Lower leg skin (tissue), 4 donors: ENCODE results near the gene GKN2. TPM values are rescaled to one million over a fixed set of nuclear protein-coding genes. Genes with fewer than 3 reads are reported as not detected.

Experiments used
- DNase-seq, 2 donors: peaks; one replicate each; pipeline ENCODE4 v3.0.0-alpha.2; 2019; ENCODE audit warnings: low spot score in 2 of 2
- H3K4me3 ChIP-seq: fragments of 200-600 bp; sonication (generic); 2 replicates; pipeline ENCODE4 v1.5.1; 2017; ENCODE audit warnings: mild to moderate bottlenecking, low read depth; ENCODE audit not compliant: poor library complexity, severe bottlenecking
- POLR2A ChIP-seq, 2 donors: fragments of 450-650 bp; IDR thresholded peaks; one replicate each; pipeline ENCODE4 v1.6.1; 2016 to 2017; ENCODE audit warnings: antibody characterized with exemption in 2 of 2, mild to moderate bottlenecking in 1 of 2, moderate library complexity in 1 of 2
- WGBS, 2 donors: methylation state at CpG; one replicate each; pipeline ENCODE4 v1.1.5; 2018; 5-methylcytosine and 5-hydroxymethylcytosine counted together
- intact Hi-C: fragments of 100-400 bp; cut with DNase I; formaldehyde crosslinking; loops from one replicate; pipeline ENCODE4 v1.15.0; 2023; ENCODE audit warnings: low total_unique reads
- total RNA-seq, 4 donors: library from RNA; depleted of rRNA; stranded (reverse); fragments of >200 nt; gene quantifications; one replicate each; pipeline ENCODE4 v1.1.0, GENCODE V29; 2016
- TF ChIP-seq, protein P1 (sequence below), 3 donors: fragments of 450-650 bp; IDR thresholded peaks; one replicate each; pipeline ENCODE4 v1.5.1; 2016; ENCODE audit warnings: antibody characterized with exemption in 3 of 3, mild to moderate bottlenecking in 3 of 3, moderate library complexity in 2 of 3

Gene GKN2
- total RNA-seq, 4 donors from 2014 or later: not detected

DNA sequence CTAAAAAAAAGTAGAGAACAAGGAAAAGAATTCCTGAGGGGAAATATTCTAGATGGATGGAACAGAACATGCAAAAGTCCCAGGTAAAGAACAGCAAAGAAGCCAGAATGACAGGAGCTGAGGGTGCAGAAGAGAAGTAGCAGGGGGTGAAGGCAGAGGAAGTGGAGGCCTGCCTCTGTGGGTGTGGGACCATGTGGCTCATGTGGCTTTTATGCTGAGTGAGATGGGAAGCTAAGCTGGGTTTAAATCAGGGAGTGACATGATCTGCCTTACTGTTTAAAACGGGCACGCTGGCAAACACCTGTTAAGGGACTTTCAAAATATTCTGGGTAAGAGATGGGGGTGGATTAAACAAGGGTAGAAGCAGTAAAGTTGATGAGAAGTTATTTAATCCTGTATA lies 40.0 kb downstream of the GKN2 start:
- H3K4me3 ChIP-seq: no peak overlapping the region
- TF ChIP-seq, protein P1, sequence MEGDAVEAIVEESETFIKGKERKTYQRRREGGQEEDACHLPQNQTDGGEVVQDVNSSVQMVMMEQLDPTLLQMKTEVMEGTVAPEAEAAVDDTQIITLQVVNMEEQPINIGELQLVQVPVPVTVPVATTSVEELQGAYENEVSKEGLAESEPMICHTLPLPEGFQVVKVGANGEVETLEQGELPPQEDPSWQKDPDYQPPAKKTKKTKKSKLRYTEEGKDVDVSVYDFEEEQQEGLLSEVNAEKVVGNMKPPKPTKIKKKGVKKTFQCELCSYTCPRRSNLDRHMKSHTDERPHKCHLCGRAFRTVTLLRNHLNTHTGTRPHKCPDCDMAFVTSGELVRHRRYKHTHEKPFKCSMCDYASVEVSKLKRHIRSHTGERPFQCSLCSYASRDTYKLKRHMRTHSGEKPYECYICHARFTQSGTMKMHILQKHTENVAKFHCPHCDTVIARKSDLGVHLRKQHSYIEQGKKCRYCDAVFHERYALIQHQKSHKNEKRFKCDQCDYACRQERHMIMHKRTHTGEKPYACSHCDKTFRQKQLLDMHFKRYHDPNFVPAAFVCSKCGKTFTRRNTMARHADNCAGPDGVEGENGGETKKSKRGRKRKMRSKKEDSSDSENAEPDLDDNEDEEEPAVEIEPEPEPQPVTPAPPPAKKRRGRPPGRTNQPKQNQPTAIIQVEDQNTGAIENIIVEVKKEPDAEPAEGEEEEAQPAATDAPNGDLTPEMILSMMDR (IDR thresholded peaks at IDR 0.05): no peak
- no peak for TF ChIP-seq POLR2A (IDR thresholded peaks at IDR 0.05)
- 32 to 37% methylated on average over 2 of the region's 2 CpGs for WGBS, 2 donors
- DNase-seq: no peak
- intact Hi-C loops: loop anchor here (10.0 kb wide), 1 partner anchor 78 kb away; no protein-coding TSS in a partner anchor

GRCh38 chr2:68912111-68912510 lies 40.6 kb downstream of the GKN2 start:
- WGBS, 2 donors: 95 to 96% methylated on average over 3 of the region's 3 CpGs

DNA sequence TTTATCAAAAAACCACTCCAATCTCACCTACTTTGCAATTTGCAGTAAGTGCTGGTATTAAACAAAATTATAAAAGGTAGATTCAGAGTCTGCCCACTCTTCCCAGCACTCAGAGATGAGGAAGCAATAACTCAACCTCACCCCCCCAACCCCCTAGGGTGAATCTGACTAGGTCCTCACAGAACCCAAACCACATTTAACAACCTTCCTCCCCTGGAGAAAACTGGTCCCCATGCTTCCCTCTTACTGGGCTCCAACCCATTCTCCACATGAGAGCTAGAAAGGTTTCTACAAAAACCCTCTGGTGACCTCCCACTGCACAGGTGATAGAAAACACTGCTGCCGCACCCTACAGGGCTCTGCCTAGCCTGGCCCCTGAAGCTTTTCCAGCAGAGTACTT lies 41.0 kb downstream of the GKN2 start:
- intact Hi-C loops: loop anchor here (10.0 kb wide), 1 partner anchor 77 kb away; no protein-coding TSS in a partner anchor
- 90 to 100% methylated on average over 1 of the region's 1 CpG for WGBS, 2 donors
- H3K4me3 ChIP-seq: no peak overlapping the region
- no peak for TF ChIP-seq POLR2A (IDR thresholded peaks at IDR 0.05)
- TF ChIP-seq, protein P1 (IDR thresholded peaks at IDR 0.05): no peak
- no peak for DNase-seq

More at GRCh38 chr2:68912111-68912510, 40.6 kb downstream of the GKN2 start:
- DNase-seq: no peak
- H3K4me3 ChIP-seq: no peak overlapping the region
- intact Hi-C loops: loop anchor here (10.0 kb wide), 1 partner anchor 77 kb away; no protein-coding TSS in a partner anchor
- TF ChIP-seq, protein P1 (IDR thresholded peaks at IDR 0.05): no peak
- no peak for TF ChIP-seq POLR2A (IDR thresholded peaks at IDR 0.05)

- WGBS, 2 donors: 40 to 69% methylated on average over 4 of the region's 4 CpGs
- no peak overlapping the region for H3K4me3 ChIP-seq
- TF ChIP-seq POLR2A (IDR thresholded peaks at IDR 0.05): no peak
- DNase-seq: no peak
- intact Hi-C loops: loop anchor here (10.0 kb wide), 1 partner anchor 76 kb away; no protein-coding TSS in a partner anchor
Observed at GRCh38 chr2:68911246-68911645, 41.4 kb downstream of the GKN2 start.

DNA sequence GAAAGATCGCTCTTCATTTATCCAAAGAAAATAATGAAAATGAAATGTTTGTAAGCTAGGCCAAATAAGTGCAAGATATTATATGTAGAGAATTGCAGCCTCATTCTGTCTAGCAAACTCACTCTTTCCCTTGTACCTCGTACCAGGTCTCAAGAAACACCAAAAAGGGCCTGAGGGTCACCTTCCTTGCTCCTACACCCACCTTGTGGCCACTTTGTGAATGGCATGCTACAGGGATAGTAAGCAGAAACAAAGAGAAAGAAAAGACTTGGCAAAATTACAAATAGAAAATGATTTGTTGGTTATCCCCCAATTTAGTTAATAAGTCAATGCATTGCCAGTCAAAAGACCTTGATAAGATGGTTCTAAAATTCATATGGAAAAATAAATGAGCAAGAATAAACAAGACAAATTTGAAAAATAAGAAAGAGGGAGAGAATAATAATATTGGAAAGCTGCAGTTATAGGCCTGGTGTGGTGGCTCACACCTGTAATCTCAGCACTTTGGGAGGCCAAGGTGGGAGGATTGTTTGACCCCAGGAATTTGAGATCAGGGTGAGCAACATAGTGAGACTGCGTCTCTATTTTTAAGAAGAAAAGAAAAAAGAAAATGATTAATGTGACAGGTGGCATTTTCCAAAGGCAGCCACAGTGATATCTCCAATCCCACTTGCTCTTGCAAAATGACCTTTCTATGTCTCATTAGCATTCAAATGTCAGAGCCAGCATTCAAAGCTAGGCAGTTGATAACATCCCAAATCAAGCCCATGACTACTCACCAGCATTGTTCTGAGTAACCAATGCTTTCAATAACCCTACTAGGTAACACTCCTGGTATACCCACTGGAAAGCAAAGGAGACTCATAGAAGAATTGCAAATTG lies 42.7 kb downstream of the GKN2 start:
- peak in 1 of 2 donors; percentile 66 for DNase-seq
- intact Hi-C loops: loop anchor here (10.0 kb wide), 2 partner anchors 75 to 445 kb away; partner anchors contain the start of genes APLF and FBXO48

More for the DNA sequence above, 42.7 kb downstream of the GKN2 start:
- TF ChIP-seq, protein P1 (IDR thresholded peaks at IDR 0.05): peak in 2 of 3 donors; percentile 62 to 75
- TF ChIP-seq POLR2A (IDR thresholded peaks at IDR 0.05): no peak
- 68 to 69% methylated on average over 3 of the region's 3 CpGs for WGBS, 2 donors
- no peak overlapping the region for H3K4me3 ChIP-seq
